HG02981 (cell line): ENCODE measurements around the gene MOB1B.
A peak's percentile ranks its signal among the peaks of the same experiment; 100 is the strongest.

Experiments
- ATAC-seq: cut with Tn5 transposase; IDR thresholded peaks from one replicate; pipeline ENCODE4 v1.9.1; 2021; ENCODE audit warnings: mild to moderate bottlenecking, moderate library complexity; ENCODE audit not compliant: unreplicated experiment

MOB1B gene

GRCh38 chr4:70914000-70914399 is 11.8 kb downstream of the MOB1B start:
- ATAC-seq, result no peak

GRCh38 chr4:70914631-70915030 is 12.5 kb downstream of the MOB1B start:
- ATAC-seq, result no peak

- no peak for ATAC-seq
These were observed 13.1 kb downstream of the MOB1B start for GRCh38 chr4:70915036-70915815.

- no peak for ATAC-seq
These were observed 13.8 kb downstream of the MOB1B start for GRCh38 chr4:70915874-70916559.

GRCh38 chr4:70920592-70920991 is 18.4 kb downstream of the MOB1B start:
- no peak for ATAC-seq

- no peak for ATAC-seq
These were observed 23.2 kb downstream of the MOB1B start for GRCh38 chr4:70925418-70925817.

- peak; percentile 91 for ATAC-seq
These were observed 23.9 kb downstream of the MOB1B start for GRCh38 chr4:70925899-70926635.

- ATAC-seq, result peak; percentile 30
These were observed 25.5 kb downstream of the MOB1B start for GRCh38 chr4:70927502-70928137.

- ATAC-seq, result no peak
These were observed 28.5 kb downstream of the MOB1B start for GRCh38 chr4:70930530-70931256.

GRCh38 chr4:70931347-70931746 is 29.2 kb downstream of the MOB1B start:
- ATAC-seq, result no peak

- no peak for ATAC-seq
These were observed 30.8 kb downstream of the MOB1B start for GRCh38 chr4:70932984-70933383.

GRCh38 chr4:70935038-70935695 is 33.0 kb downstream of the MOB1B start:
- ATAC-seq, result no peak

- ATAC-seq, result no peak
These were observed 34.1 kb downstream of the MOB1B start for GRCh38 chr4:70936200-70936787.

- ATAC-seq, result no peak
These were observed 35.9 kb downstream of the MOB1B start for GRCh38 chr4:70938086-70938485.

- no peak for ATAC-seq
These were observed 38.0 kb downstream of the MOB1B start for GRCh38 chr4:70940134-70940533.

- peak; percentile 60 for ATAC-seq
These were observed 40.9 kb downstream of the MOB1B start for GRCh38 chr4:70943114-70943513.

- no peak for ATAC-seq
These were observed 42.9 kb downstream of the MOB1B start for GRCh38 chr4:70945046-70945445.

GRCh38 chr4:70945452-70946055 is 43.4 kb downstream of the MOB1B start:
- no peak for ATAC-seq

- ATAC-seq, result no peak
These were observed 44.8 kb downstream of the MOB1B start for GRCh38 chr4:70946939-70947338.
